NT2/D1 (cell line): ENCODE measurements around the gene SGSM1.

Source experiments
- DNase-seq: peaks from one replicate; pipeline ENCODE4 v3.0.0-alpha.2; 2011; ENCODE audit warnings: low read depth, low spot score
- H3K27me3 ChIP-seq: 2 replicates; pipeline ENCODE4 v1.6.0; 2011; ENCODE audit warnings: mild to moderate bottlenecking; ENCODE audit not compliant: insufficient read length, insufficient read depth
- H3K36me3 ChIP-seq: 2 replicates; pipeline ENCODE4 v1.6.1; 2011; ENCODE audit warnings: mild to moderate bottlenecking, low read length, mixed read lengths; ENCODE audit not compliant: insufficient read depth, insufficient read length
- H3K4me1 ChIP-seq: 2 replicates; pipeline ENCODE4 v1.5.1; 2011; ENCODE audit not compliant: insufficient read depth, insufficient read length
- H3K4me3 ChIP-seq: 2 replicates; pipeline ENCODE4 v1.5.1; 2011; ENCODE audit warnings: low read depth; ENCODE audit not compliant: insufficient read length
- H3K9ac ChIP-seq: 2 replicates; pipeline ENCODE4 v1.6.0; 2011; ENCODE audit warnings: low read depth; ENCODE audit not compliant: insufficient read length
- H3K9me3 ChIP-seq: 2 replicates; pipeline ENCODE4 v1.5.1; 2011; ENCODE audit warnings: mild to moderate bottlenecking, low read length; ENCODE audit not compliant: insufficient read depth
- SUZ12 ChIP-seq: IDR thresholded peaks from 2 replicates; pipeline ENCODE4 v1.6.1; 2011; ENCODE audit not compliant: insufficient read length, insufficient read depth; ENCODE audit errors: extremely low read depth
- YY1 ChIP-seq: IDR thresholded peaks from 2 replicates; pipeline ENCODE4 v1.6.1; 2011; ENCODE audit not compliant: insufficient read length, insufficient read depth
- ZNF274 ChIP-seq: IDR thresholded peaks from 2 replicates; pipeline ENCODE4 v1.6.1; 2011; ENCODE audit warnings: mild to moderate bottlenecking, low read depth, low read length

SGSM1 gene

GRCh38 chr22:24948356-24949202, 142.6 kb downstream of the SGSM1 start:
- no peak overlapping the region for H3K9ac ChIP-seq
- TF ChIP-seq YY1 (no peak), ZNF274 (no peak), SUZ12 (no peak)
- no peak for DNase-seq

GRCh38 chr22:24950272-24950902, 144.4 kb downstream of the SGSM1 start:
- Histone ChIP-seq H3K4me3 (no peak overlapping the region), H3K36me3 (no peaks in the 10 kb centered on the region), H3K9me3 (no peaks in the 10 kb centered on the region), H3K9ac (no peak overlapping the region), H3K4me1 (peaks cover 3% of the 10 kb centered on the region), H3K27me3 (no peaks in the 10 kb centered on the region)
- no peak for TF ChIP-seq SUZ12
- TF ChIP-seq YY1 = no peak
- no peak for TF ChIP-seq ZNF274
- no peak for DNase-seq

More at GRCh38 chr22:24948356-24949202, 142.6 kb downstream of the SGSM1 start:
- Histone ChIP-seq H3K36me3 (no peaks in the 10 kb centered on the region), H3K9me3 (no peaks in the 10 kb centered on the region), H3K27me3 (no peaks in the 10 kb centered on the region), H3K4me3 (no peak overlapping the region), H3K4me1 (peaks cover 2% of the 10 kb centered on the region)

GRCh38 chr22:24951942-24952836, 146.2 kb downstream of the SGSM1 start, which contains the start of gene KIAA1671:
KIAA1671 (plus strand) TSS chr22:24952716; CDS start chr22:25028000, 75,284 bp downstream.
- H3K36me3 ChIP-seq = no peaks in the 10 kb centered on the region
- peaks cover 3% of the 10 kb centered on the region for H3K4me1 ChIP-seq
- no peaks in the 10 kb centered on the region for H3K27me3 ChIP-seq
- TF ChIP-seq ZNF274 = no peak
- peak; percentile 81 for DNase-seq
- peak within 1 kb of the TSS; percentile 81 for H3K4me3 ChIP-seq
- H3K9me3 ChIP-seq = no peaks in the 10 kb centered on the region
- H3K9ac ChIP-seq = peak within 1 kb of the TSS; percentile 86

GRCh38 chr22:24952837-24953383, 146.9 kb downstream of the SGSM1 start:
- DNase-seq = no peak
- peak overlapping the region; percentile 86 for H3K9ac ChIP-seq

GRCh38 chr22:24953384-24954113, 147.5 kb downstream of the SGSM1 start:
- no peaks in the 10 kb centered on the region for H3K9me3 ChIP-seq
- peaks cover 3% of the 10 kb centered on the region for H3K4me1 ChIP-seq
- H3K4me3 ChIP-seq = peak overlapping the region; percentile 81
- no peaks in the 10 kb centered on the region for H3K27me3 ChIP-seq
- DNase-seq = no peak
- H3K36me3 ChIP-seq = no peaks in the 10 kb centered on the region
- peak overlapping the region; percentile 86 for H3K9ac ChIP-seq
- no peak for TF ChIP-seq YY1
- no peak for TF ChIP-seq SUZ12
- TF ChIP-seq ZNF274 = no peak

More at GRCh38 chr22:24952837-24953383, 146.9 kb downstream of the SGSM1 start:
- Histone ChIP-seq H3K4me3 (peak overlapping the region; percentile 81), H3K36me3 (no peaks in the 10 kb centered on the region), H3K9me3 (no peaks in the 10 kb centered on the region), H3K27me3 (no peaks in the 10 kb centered on the region), H3K4me1 (peaks cover 3% of the 10 kb centered on the region)
- TF ChIP-seq YY1 (no peak), ZNF274 (no peak), SUZ12 (no peak)

- Histone ChIP-seq H3K27me3 (no peaks in the 10 kb centered on the region), H3K4me3 (peak overlapping the region; percentile 81), H3K9ac (peak overlapping the region; percentile 86), H3K4me1 (peaks cover 3% of the 10 kb centered on the region), H3K36me3 (no peaks in the 10 kb centered on the region), H3K9me3 (no peaks in the 10 kb centered on the region)
- DNase-seq = no peak
- no peak for TF ChIP-seq ZNF274
- no peak for TF ChIP-seq YY1
- no peak for TF ChIP-seq SUZ12
Observed at GRCh38 chr22:24954114-24954463, 148.1 kb downstream of the SGSM1 start.
